SK-N-SH treated with all-trans-retinoic acid at 6 μM for 48 hours (cell line): Measurements from ENCODE around the gene DEAF1.

Experiments used
- ARNTL ChIP-seq: fragments of 450-650 bp; formaldehyde crosslinking; IDR thresholded peaks from 2 replicates; pipeline ENCODE4 v1.5.0; 2020; ENCODE audit warnings: low read depth, mild to moderate bottlenecking, moderate library complexity, borderline replicate concordance
- BACH2 ChIP-seq: fragments of 250-450 bp; sonication (Bioruptor Pico); IDR thresholded peaks from 2 replicates; pipeline ENCODE4 v1.9.0; 2021; ENCODE audit warnings: mild to moderate bottlenecking, borderline replicate concordance
- CSDC2 ChIP-seq: fragments of 250-450 bp; sonication (Bioruptor Pico); IDR thresholded peaks from 2 replicates; pipeline ENCODE4 v1.5.0; 2020; ENCODE audit warnings: mild to moderate bottlenecking, moderate library complexity
- GLIS3 ChIP-seq: fragments of 250-450 bp; sonication (Bioruptor Pico); IDR thresholded peaks from 2 replicates; pipeline ENCODE4 v1.5.0; 2020; ENCODE audit warnings: mild to moderate bottlenecking, moderate library complexity
- ISL1 ChIP-seq: fragments of 250-450 bp; sonication (Bioruptor Pico); IDR thresholded peaks from 2 replicates; pipeline ENCODE4 v2.1.2; 2022; ENCODE audit warnings: mild to moderate bottlenecking, moderate library complexity
- RARB ChIP-seq: fragments of 250-450 bp; sonication (Bioruptor Pico); IDR thresholded peaks from 2 replicates; pipeline ENCODE4 v1.8.0; 2021; ENCODE audit warnings: mild to moderate bottlenecking, moderate library complexity
- TCF4 ChIP-seq: fragments of 250-450 bp; sonication (Bioruptor Pico); IDR thresholded peaks from 2 replicates; pipeline ENCODE4 v1.8.0; 2021; ENCODE audit warnings: mild to moderate bottlenecking, moderate library complexity, borderline replicate concordance
- ZFP3 ChIP-seq: fragments of 250-450 bp; sonication (Bioruptor Pico); IDR thresholded peaks from 2 replicates; pipeline ENCODE4 v1.5.0; 2020; ENCODE audit warnings: mild to moderate bottlenecking, moderate library complexity
- ZFP30 ChIP-seq: fragments of 450-650 bp; formaldehyde crosslinking; IDR thresholded peaks from 2 replicates; pipeline ENCODE4 v1.5.0; 2022; ENCODE audit warnings: mild to moderate bottlenecking, moderate library complexity
- ZNF8 ChIP-seq: fragments of 450-650 bp; formaldehyde crosslinking; IDR thresholded peaks from 2 replicates; pipeline ENCODE4 v1.5.0; 2020; ENCODE audit warnings: mild to moderate bottlenecking, moderate library complexity
- TF ChIP-seq, protein P1 (sequence below): fragments of 250-450 bp; sonication (Bioruptor Pico); IDR thresholded peaks from 2 replicates; pipeline ENCODE4 v1.8.0; 2021; ENCODE audit warnings: low read depth, mild to moderate bottlenecking, moderate library complexity, borderline replicate concordance
- TF ChIP-seq, protein P2 (sequence below): fragments of 250-450 bp; sonication (Bioruptor Pico); IDR thresholded peaks from 2 replicates; pipeline ENCODE4 v1.8.0; 2020; ENCODE audit warnings: mild to moderate bottlenecking, moderate library complexity, borderline replicate concordance
- TF ChIP-seq, protein P3 (sequence below): fragments of 250-450 bp; sonication (Bioruptor Pico); IDR thresholded peaks from 2 replicates; pipeline ENCODE4 v1.5.1; 2020; ENCODE audit warnings: low read depth, mild to moderate bottlenecking, moderate library complexity
- TF ChIP-seq, protein P4 (sequence below): fragments of 250-450 bp; sonication (Bioruptor Pico); IDR thresholded peaks from 2 replicates; pipeline ENCODE4 v1.5.0; 2020; ENCODE audit warnings: mild to moderate bottlenecking, moderate library complexity

DNA sequence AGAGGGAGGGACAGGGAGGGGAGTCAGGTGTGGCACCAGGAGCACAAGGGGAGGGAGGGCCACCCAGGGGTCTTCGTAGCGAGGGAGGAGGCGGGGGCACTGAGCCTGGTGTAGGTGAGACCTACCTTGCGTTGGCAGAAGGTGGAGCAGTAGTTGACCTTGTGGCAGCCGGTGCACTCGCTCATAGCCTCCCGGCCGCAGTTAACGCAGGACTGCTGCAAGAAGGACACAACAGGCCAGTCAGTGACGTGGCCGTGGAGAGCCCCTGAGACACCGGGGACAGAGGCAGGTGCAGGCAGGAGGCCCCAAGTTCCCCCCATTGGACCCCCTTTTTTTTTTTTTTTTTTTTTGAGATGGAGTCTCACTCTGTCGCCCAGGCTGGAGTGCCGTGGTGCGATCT lies 41.2 kb downstream of the DEAF1 start:
- TF ChIP-seq, protein P1, sequence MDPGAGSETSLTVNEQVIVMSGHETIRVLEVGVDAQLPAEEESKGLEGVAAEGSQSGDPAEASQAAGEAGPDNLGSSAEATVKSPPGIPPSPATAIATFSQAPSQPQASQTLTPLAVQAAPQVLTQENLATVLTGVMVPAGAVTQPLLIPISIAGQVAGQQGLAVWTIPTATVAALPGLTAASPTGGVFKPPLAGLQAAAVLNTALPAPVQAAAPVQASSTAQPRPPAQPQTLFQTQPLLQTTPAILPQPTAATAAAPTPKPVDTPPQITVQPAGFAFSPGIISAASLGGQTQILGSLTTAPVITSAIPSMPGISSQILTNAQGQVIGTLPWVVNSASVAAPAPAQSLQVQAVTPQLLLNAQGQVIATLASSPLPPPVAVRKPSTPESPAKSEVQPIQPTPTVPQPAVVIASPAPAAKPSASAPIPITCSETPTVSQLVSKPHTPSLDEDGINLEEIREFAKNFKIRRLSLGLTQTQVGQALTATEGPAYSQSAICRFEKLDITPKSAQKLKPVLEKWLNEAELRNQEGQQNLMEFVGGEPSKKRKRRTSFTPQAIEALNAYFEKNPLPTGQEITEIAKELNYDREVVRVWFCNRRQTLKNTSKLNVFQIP (CRISPR knock-in tag): no peak
- TF ChIP-seq ZFP3 (CRISPR knock-in tag) (no peak), ARNTL (no peak), TCF4 (CRISPR knock-in tag) (no peak), ZNF8 (CRISPR knock-in tag) (no peak), ZFP30 (CRISPR knock-in tag) (no peak), ISL1 (no peak), CSDC2 (no peak), BACH2 (CRISPR knock-in tag) (no peak), RARB (no peak), GLIS3 (no peak)
- TF ChIP-seq, protein P2, sequence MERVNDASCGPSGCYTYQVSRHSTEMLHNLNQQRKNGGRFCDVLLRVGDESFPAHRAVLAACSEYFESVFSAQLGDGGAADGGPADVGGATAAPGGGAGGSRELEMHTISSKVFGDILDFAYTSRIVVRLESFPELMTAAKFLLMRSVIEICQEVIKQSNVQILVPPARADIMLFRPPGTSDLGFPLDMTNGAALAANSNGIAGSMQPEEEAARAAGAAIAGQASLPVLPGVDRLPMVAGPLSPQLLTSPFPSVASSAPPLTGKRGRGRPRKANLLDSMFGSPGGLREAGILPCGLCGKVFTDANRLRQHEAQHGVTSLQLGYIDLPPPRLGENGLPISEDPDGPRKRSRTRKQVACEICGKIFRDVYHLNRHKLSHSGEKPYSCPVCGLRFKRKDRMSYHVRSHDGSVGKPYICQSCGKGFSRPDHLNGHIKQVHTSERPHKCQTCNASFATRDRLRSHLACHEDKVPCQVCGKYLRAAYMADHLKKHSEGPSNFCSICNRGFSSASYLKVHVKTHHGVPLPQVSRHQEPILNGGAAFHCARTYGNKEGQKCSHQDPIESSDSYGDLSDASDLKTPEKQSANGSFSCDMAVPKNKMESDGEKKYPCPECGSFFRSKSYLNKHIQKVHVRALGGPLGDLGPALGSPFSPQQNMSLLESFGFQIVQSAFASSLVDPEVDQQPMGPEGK (CRISPR knock-in tag): no peak
- TF ChIP-seq, protein P3, sequence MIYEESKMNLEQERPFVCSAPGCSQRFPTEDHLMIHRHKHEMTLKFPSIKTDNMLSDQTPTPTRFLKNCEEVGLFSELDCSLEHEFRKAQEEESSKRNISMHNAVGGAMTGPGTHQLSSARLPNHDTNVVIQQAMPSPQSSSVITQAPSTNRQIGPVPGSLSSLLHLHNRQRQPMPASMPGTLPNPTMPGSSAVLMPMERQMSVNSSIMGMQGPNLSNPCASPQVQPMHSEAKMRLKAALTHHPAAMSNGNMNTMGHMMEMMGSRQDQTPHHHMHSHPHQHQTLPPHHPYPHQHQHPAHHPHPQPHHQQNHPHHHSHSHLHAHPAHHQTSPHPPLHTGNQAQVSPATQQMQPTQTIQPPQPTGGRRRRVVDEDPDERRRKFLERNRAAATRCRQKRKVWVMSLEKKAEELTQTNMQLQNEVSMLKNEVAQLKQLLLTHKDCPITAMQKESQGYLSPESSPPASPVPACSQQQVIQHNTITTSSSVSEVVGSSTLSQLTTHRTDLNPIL: no peak
- TF ChIP-seq, protein P4, sequence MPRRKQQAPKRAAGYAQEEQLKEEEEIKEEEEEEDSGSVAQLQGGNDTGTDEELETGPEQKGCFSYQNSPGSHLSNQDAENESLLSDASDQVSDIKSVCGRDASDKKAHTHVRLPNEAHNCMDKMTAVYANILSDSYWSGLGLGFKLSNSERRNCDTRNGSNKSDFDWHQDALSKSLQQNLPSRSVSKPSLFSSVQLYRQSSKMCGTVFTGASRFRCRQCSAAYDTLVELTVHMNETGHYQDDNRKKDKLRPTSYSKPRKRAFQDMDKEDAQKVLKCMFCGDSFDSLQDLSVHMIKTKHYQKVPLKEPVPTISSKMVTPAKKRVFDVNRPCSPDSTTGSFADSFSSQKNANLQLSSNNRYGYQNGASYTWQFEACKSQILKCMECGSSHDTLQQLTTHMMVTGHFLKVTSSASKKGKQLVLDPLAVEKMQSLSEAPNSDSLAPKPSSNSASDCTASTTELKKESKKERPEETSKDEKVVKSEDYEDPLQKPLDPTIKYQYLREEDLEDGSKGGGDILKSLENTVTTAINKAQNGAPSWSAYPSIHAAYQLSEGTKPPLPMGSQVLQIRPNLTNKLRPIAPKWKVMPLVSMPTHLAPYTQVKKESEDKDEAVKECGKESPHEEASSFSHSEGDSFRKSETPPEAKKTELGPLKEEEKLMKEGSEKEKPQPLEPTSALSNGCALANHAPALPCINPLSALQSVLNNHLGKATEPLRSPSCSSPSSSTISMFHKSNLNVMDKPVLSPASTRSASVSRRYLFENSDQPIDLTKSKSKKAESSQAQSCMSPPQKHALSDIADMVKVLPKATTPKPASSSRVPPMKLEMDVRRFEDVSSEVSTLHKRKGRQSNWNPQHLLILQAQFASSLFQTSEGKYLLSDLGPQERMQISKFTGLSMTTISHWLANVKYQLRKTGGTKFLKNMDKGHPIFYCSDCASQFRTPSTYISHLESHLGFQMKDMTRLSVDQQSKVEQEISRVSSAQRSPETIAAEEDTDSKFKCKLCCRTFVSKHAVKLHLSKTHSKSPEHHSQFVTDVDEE (CRISPR knock-in tag): no peak
